Peyer's patch (tissue), 4 donors: Measurements from ENCODE around the gene MEG3.

Experiments used
- POLR2A ChIP-seq, 2 donors: fragments of 450-650 bp; IDR thresholded peaks; one replicate each; pipeline ENCODE4 v1.5.1; 2017; ENCODE audit warnings: antibody characterized with exemption in 2 of 2, mild to moderate bottlenecking in 2 of 2, moderate library complexity in 2 of 2
- TF ChIP-seq, protein P1 (sequence below), 6 experiments: fragments of 450-650 bp in 4 of 6; fragments of 200-600 bp in 2 of 6; sonication (generic) in 1 of 6; IDR thresholded peaks; one replicate each; pipeline ENCODE4 v1.5.1; 2017 to 2019; ENCODE audit warnings: antibody characterized with exemption in 6 of 6, mild to moderate bottlenecking in 3 of 6, moderate library complexity in 1 of 6

- TF ChIP-seq, protein P1, sequence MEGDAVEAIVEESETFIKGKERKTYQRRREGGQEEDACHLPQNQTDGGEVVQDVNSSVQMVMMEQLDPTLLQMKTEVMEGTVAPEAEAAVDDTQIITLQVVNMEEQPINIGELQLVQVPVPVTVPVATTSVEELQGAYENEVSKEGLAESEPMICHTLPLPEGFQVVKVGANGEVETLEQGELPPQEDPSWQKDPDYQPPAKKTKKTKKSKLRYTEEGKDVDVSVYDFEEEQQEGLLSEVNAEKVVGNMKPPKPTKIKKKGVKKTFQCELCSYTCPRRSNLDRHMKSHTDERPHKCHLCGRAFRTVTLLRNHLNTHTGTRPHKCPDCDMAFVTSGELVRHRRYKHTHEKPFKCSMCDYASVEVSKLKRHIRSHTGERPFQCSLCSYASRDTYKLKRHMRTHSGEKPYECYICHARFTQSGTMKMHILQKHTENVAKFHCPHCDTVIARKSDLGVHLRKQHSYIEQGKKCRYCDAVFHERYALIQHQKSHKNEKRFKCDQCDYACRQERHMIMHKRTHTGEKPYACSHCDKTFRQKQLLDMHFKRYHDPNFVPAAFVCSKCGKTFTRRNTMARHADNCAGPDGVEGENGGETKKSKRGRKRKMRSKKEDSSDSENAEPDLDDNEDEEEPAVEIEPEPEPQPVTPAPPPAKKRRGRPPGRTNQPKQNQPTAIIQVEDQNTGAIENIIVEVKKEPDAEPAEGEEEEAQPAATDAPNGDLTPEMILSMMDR (IDR thresholded peaks at IDR 0.05), result no peak
- no peak for TF ChIP-seq POLR2A (IDR thresholded peaks at IDR 0.05)
Measured at GRCh38 chr14:100786131-100786530, 39.8 kb upstream of the MEG3 start.
